Hematopoietic multipotent progenitor cell treated with erythropoietin and hydrocortisone succinate and interleukin-3 and kit ligand, for 8 days (in vitro differentiated cells): ENCODE measurements around the gene MMP14.
"Not testable (repeated sequence)": the region's sequence is repeated elsewhere in the genome, so short reads cannot be mapped to it uniquely, and the experiment has no call there.

Experiments
- DNase-seq: peaks from one replicate; pipeline ENCODE4 v3.0.0-alpha.2; 2015

Gene MMP14

GRCh38 chr14:22842211-22843122, 6.1 kb downstream of the MMP14 start:
- DNase-seq: no peak

GRCh38 chr14:22843123-22843925, 6.9 kb downstream of the MMP14 start:
- DNase-seq: no peak

GRCh38 chr14:22844221-22845102, 8.1 kb downstream of the MMP14 start:
- DNase-seq: no peak

GRCh38 chr14:22845103-22845394, 8.7 kb downstream of the MMP14 start:
- DNase-seq: no peak

- DNase-seq: no peak
Measured at GRCh38 chr14:22845821-22846625, 9.6 kb downstream of the MMP14 start.

- no peak for DNase-seq
Measured at GRCh38 chr14:22846811-22847307, 10.5 kb downstream of the MMP14 start.

- no peak for DNase-seq
Measured at GRCh38 chr14:22847661-22848341, 11.4 kb downstream of the MMP14 start.

- DNase-seq: peak; percentile 27
Measured at GRCh38 chr14:22848351-22849164, 12.2 kb downstream of the MMP14 start.

GRCh38 chr14:22849212-22849819, 12.9 kb downstream of the MMP14 start:
- no peak for DNase-seq

GRCh38 chr14:22850944-22851764, 14.8 kb downstream of the MMP14 start:
- no peak for DNase-seq

- DNase-seq: not testable (repeated sequence)
Measured at GRCh38 chr14:22852178-22852577, 15.8 kb downstream of the MMP14 start.

- DNase-seq: no peak
Measured at GRCh38 chr14:22852599-22852939, 16.2 kb downstream of the MMP14 start.

GRCh38 chr14:22852940-22853767, 16.8 kb downstream of the MMP14 start:
- DNase-seq: peak; percentile 87

- not testable (repeated sequence) for DNase-seq
Measured at GRCh38 chr14:22854296-22854695, 17.9 kb downstream of the MMP14 start.

- DNase-seq: no peak
Measured at GRCh38 chr14:22854963-22855724, 18.8 kb downstream of the MMP14 start.

GRCh38 chr14:22856428-22856827, 20.0 kb downstream of the MMP14 start:
- DNase-seq: no peak

- not testable (repeated sequence) for DNase-seq
Measured at GRCh38 chr14:22860377-22860776, 24.0 kb downstream of the MMP14 start.
